HG03378 (cell line): ENCODE data around the gene PTPRM.

Source experiments
- ATAC-seq: cut with Tn5 transposase; IDR thresholded peaks from one replicate; pipeline ENCODE4 v1.9.1; 2021; ENCODE audit warnings: mild to moderate bottlenecking, moderate library complexity; ENCODE audit not compliant: unreplicated experiment

The PTPRM gene

DNA sequence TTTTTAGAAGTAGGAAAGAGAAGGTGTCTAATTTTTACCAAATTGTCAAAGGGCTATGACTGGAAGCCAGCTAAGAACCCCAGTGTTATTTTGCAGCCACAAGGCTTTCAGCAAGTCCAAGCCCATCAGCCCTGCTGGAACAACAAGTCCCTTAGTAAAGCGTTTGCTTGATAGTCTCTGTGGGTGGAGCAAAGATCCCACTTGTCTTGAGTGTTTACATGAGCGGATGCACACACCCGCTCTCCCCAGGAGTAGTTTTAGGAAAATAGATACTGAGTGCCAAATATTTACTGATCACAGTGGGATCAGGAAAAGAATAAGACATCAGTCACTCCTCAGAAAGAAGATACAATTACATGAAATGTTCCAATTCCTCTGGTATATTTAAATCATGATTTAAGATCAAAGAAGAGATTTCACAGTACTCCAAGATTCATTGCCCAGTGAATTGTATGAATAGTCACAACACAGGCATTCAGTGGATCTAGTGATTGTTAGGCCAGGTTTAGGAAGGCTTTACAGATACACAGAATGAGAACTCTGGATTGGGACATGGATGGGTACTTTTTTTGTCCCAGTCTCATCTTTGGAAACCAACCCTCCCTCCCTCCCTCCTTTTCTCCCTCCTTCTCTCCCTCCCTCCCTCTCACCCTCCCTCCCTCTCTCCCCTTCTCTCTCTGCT, 514.9 kb downstream of the PTPRM start:
- ATAC-seq = no peak

DNA sequence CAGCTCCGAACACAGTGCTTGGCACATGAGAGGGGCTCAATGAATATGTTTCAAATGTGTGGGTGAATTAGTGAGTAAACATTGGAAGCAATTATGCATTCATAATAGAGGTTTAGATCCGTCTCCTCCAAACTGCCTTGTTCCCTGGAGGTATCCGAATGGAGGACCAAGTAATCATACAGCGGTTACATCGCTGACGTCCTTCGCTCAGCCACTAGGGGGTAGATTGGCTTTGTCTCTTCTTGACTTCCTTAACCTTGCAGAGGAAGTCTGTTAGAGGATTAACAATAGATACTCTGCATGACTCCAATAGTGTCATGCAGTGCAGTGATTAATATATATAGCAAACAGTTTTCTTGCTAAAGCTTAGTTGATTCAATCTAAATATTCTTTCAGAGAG, 517.0 kb downstream of the PTPRM start:
- no peak for ATAC-seq

DNA sequence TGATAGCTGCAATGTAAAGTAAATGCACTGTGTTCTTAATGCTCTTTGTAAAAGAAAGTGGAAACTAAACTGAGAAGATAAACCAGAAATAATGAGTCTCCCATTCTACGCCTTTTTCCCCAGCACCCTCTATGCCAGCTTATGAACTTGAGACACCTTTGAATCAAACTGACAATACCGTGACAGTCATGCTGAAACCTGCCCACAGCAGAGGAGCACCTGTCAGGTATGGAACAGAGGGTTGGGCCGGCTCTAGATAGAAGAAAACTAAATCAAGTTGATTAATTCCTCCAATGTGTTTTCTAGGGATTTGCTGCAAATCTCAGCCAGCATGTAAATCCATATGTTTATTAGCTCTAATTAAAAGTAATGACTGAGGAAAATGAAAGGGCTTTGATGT, 521.5 kb downstream of the PTPRM start:
- ATAC-seq = no peak

DNA sequence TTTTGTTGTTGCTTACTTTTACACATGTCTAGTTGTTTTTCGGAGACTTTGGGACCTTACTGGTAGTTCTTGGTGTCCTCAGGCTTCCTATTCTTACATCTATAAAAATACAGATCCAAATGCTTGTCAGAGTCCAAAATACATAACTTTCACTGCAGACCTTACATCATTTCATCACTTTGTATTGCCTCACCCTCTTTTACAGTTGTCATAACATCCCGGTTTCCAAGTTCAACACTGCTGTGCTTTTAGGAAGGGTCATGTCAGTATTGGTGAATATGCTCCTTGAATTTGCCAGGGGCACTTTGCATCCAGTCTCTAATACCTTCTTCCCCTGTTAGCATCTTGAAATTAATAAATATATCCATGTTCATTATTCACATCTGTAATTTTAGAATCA, 523.9 kb downstream of the PTPRM start:
- no peak for ATAC-seq

DNA sequence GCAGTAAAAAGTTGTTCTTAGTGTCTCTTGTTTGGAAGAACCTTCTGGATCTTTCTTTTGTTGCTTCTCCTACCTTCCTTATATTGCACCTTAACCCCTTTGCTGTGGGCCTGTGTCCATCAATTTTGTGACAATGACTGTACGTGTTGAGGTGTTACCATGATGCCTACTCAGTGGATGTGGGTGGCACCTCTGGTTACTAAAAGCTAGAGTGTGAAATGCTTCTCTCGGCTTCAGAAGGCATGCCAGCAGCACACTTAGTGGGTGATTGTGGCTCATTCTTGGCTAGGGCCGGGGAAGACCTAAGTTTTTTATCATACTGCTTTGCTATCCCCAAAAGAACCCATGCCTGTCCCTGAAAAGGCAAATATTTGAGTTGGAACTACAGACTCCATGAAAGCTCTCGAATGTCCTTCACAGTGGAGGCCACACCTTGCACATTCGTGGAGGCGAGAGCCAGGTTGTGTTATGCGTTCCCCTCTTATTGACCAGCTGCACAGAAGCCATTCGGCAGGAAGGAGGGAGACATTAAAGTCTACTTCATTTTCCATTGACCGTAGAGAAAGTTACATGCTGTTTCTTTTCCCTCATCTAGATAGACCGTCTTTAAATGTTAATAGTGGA, 528.9 kb downstream of the PTPRM start:
- no peak for ATAC-seq

DNA sequence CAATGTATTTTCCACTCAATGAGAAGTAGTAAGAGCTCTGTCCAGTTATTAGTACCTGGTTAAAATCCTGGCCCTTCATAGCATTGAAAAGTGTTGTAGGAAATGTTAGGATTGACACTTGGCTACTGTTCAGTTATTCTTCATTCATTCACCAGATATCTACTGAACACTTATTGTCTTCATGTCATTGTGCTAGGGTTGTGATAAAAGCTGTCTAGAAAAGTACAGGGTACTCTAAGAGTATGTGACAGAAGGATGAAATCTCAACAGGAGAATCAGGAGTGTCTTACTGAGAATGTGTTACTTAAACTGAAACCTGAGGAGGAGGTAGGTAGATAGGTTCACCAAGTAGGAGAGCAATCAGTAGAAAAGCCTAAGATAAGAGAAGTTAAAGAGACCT, 530.3 kb downstream of the PTPRM start:
- ATAC-seq = no peak

DNA sequence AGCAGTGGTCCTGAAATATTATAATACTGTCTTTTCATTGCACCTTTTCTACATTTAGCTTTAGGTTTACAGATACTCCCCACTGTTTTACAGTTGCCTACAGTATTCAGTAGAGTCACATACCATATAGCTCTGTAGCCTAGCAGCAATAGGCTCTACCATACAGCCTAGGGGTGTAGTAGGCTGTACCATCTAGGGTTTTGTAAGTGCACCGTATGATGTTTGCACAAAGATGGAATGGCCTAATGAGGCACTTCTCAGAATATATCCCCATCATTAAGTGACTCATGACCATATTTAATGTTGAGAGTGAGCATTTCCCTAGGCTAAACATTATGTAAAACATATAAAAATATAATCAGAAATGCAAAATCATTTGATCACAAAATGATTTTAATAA, 530.8 kb downstream of the PTPRM start:
- ATAC-seq = no peak

DNA sequence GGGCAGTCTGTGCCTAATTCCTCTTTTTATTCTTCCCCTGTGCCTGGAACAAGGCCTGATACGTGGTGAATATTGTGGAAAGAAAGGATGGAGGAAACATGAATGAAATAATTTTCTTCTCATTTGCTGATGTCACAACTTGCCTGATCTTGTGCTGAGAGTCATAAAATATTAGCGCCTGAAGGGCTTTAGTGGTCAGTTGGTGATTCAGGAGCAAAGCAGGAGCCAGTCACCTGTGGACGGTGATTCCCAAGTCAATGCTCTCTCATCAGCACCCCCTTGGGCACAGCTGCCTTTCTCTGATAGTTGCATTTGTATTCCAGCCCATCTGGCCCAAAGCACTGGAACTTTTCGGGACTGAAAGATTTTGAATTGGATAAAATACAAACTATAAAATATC, 539.5 kb downstream of the PTPRM start:
- ATAC-seq = no peak

DNA sequence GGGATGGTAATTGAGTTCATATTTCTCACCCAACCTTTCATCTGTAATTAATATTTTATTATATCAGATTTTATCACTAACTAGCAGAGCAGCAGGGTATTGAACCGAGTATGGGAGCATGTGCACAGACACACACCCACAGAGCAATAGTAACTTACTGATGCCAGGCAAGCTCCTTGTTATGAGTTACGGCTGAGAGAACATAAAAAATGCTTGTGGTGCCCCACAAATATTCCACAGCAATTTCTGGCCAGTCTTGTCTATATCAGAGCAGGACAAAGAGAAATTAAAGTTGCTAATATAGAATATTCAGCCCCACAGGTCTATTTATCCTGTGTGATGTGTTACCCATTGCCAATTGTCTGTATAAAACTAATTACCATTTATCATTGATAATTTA, 540.3 kb downstream of the PTPRM start:
- ATAC-seq = no peak

DNA sequence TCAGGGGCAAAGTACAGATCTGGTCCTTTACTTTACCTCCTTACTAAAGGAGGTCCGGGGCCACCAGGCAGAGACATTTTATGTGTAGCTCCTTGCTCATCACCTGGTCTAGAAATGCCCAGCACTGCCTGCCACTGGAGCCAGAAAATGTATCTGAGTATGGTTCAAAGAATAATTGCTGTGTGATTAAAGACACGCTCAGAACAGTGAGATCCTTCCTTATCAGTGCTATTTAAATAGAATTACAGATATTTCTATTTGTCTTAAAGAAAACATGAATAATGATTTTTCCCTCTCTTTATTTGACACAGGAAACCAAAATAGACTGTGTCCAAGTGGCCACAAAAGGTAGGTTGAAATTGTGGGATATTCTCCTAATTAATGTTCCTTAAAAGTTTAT, 547.4 kb downstream of the PTPRM start:
- no peak for ATAC-seq

DNA sequence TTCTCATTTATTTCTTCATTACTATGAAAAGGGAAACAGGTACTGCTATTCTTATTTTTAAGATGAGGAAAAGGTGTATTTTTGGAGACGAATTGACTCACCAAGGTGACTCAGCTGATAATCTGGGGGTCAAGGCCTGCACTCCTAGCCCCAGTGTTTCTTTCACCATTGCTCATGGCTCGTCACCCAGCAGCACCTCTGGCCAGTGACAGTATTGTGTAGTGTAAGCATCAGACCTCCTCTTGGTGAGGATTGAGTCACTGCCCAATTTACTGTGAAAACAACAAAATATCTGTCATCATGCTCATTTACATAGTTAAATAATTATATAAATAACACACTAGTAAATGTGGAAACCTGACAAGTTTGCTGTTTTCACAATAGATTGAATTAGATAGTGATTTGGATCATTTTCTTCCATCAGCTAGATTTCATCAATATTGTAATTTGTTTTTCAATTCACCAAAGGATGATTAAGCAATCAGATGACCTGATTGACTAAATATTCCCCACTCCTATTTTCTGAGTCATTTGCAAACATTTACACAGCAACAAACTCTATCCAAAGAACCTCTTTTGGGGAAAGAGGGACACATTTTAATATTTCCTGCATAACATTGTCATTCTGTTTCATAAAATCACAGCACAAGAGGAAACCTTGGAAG, 549.4 kb downstream of the PTPRM start:
- ATAC-seq = no peak

DNA sequence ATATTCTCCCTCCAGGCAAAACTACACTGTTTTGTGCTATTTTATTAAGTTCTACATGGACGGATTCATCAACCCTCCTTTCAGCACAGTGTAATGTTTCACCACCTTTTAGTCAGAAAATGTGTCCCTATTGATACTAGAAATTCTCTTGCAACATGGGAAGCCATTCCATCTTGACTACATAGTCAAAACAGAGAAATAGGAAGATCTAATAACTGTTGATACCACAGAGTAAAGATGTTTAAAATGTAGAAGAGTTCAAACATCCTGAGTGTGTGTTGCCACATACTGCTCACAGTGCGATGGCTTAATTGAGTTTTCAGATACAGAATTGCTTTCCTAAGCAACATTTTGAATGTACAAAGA, 549.9 kb downstream of the PTPRM start:
- ATAC-seq = no peak

DNA sequence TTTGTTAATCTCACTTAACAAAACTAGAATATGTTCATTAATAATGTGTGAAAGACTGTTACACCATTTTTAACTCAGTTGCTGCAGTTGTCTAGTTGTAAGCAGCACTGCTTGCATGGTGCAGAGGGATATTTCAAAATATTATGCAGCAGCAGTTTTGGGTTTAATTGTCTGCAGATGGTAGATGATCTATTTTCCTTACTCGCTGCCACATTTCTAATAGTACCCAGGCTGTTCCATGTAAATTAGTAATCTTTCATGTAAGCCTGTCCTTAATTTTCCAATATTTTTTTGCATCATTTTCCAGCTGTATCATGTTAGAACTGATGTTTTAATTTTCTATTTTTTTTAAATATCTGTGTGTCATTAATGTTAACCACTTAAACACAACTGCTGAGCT, 554.0 kb downstream of the PTPRM start:
- ATAC-seq = no peak

DNA sequence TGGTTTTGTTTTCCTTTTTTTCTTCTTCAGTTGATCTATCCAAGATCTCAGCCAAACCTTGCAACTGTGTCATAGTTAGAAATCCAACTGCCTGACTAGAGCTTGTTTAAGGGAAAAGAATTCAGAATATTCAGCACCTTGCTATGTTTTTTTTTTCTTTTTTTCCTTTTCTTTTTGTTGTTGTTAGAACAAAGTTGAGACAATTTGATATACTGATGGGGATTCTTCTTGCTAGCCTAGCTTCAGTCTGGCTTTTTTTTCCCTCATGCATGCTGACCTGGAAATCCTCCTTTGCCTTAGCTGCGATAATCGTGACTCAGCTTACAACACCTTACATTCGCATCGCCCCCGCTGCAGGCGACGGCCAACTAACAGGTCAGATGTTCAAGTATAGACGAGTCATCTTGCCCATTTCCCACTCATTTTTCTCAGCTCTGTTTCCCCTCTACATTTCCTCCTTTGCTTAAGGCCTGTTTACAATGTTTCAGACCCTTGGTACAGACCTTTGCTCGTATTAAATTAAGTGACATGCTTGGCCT, 554.9 kb downstream of the PTPRM start:
- no peak for ATAC-seq

DNA sequence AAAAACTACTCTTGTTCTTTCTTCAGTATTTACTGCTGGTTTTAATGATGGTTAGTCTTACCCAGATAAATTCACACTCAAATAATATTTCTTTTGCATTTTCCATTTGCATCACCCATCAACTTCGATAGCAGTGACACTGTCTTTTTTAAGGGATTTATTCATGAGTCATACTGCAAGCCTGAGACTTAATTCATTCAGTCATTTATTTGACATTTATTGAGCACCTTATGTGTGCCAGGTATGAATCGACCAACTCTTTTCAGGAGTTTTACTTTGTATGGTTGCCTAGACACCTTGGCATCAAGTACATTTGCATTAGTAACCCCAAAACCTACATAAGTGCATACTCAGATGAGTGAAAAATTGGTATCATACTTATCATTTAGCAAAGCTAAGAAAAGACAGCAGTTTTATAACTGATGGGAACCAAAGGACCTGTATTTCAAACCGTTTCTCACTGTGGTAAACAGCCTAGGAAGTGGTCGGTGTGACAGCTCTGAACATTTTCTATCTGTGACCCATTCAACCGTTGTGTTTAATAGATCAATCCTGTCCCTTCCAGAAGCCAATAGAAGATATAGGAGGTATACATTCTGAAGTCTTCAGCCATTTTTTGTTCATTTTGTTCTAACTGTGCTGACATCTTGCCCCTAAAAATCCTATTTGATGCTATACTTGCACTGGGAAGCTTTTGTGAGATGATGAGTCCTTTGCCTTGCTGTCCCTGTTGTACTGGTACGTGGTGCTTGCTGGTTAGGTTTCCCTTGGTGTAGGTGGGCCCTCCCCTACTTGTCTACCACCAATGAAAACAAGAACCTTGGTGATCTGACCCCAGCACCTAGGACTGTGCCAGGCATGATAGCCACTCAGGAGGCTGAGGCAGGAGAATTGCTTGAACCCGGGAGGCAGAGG, 557.4 kb downstream of the PTPRM start:
- ATAC-seq = no peak

DNA sequence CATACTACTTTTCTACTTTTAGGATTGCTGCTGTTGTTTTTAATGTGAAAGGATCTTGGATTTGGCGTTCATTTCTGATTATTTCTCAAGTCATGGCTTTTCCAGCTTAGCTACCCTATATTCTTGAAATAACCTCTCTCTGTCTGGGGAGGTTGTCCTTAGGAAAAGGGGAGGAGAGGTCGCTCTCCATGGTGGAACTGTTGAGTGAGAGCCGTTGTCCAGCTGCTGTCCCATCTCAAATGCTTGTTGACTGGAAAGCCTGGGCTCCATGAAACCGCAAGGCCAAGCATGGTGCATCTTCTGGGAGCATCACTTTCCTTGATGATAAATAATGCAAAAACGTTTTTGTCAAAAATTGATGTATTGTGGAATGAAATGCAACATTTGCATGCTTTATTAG, 563.0 kb downstream of the PTPRM start:
- ATAC-seq = no peak

DNA sequence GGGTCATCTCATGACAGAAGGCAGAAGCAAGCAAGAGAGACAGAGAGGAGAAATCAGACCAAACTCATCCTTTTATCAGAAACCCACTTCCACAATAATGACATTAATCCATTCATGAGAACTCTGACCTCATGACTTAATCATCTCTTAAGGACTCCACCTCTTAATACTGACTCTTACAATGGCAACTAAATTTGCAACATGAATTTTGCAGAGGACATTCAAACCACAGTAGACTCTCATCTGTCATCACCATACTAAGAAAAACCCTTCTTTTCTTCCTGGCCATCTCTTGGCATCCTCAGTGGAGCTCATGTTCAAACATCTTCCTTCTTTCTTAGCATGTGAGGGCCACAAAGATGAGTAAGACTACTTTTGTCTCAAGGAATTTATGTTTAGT, 565.9 kb downstream of the PTPRM start:
- ATAC-seq = no peak

DNA sequence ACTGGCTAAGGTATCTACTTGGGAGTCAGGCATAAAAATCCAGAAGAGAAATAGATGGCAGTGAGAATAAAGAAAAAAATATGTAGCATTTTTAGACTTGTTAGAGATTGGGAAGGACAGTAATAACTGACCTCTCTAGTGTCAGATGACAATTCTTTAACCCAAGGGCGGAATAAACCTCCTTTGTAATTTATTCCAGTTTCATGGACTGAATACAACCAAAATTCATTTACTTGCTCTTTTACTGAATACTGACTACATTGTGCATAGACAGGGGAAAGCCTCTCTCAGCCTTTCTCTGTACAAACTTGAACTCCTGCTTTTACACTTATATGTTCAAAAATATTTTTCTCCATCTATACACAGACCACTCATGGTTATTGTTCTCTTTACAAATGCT, 566.8 kb downstream of the PTPRM start:
- ATAC-seq = no peak

DNA sequence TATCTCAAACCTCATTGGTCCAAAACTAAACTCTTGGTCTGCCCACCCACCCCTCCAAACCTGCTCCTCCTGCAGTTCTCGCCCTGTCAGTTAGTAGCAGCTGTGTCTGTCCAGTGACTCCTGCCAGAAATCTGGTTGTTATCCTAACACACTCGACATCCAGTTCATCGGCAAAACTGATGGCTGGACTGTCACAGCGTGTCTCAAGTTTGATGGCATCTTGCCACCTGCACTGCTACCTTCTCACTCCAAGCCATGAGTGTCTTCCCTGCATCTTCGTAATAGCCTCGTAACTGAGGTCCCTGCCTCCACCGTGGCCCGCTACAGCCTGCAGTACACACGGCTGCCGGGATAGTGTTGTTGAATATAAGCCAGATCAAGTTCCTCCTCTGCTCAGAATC, 572.0 kb downstream of the PTPRM start:
- ATAC-seq = no peak

DNA sequence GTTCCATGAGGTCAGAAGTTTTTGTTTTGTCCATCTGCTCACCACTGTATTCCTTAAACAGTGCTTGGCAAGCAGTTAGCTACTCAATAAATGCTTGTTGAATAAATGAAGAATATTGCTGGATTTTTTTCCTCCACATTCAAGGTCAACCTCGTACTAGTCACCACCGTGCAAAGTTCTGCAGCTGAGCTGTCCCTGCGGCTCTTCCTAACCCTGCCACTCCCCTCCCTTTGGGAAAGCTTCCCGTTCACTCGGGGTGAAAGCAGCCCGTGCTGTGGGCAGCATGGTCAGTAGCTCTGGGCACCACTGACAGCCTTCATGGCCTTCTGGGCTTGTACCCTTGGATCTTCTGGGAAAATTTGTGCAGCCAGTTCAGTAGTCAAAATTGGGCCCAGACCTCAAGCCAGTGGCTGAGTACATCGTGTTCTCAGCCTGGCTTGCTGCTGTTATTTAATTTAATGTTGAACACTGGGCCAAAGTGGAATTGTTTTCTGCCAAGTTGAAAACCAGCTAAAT, 572.8 kb downstream of the PTPRM start:
- no peak for ATAC-seq
